Karpas-422 (cell line): ENCODE data around the gene TMEM168. TPM values are rescaled to one million over a fixed set of nuclear protein-coding genes. Genes with fewer than 3 reads are reported as not detected.
A peak's percentile ranks its signal among the peaks of the same experiment; 100 is the strongest.

Experiments
- DNase-seq: peaks from one replicate; pipeline ENCODE4 v3.0.0-alpha.2; 2015
- H2AFZ ChIP-seq: fragments of 200-600 bp; sonication (generic); 2 replicates; pipeline ENCODE4 v1.6.1; 2014; ENCODE audit warnings: antibody characterized with exemption, low read length, mixed read lengths
- H3K27ac ChIP-seq: fragments of 200-600 bp; sonication (generic); 2 replicates; pipeline ENCODE4 v1.5.1; 2014; ENCODE audit warnings: mild to moderate bottlenecking, low read length, moderate library complexity
- H3K27me3 ChIP-seq: fragments of 200-600 bp; sonication (generic); 2 replicates; pipeline ENCODE4 v1.6.1; 2014; ENCODE audit warnings: low read length, mixed read lengths
- H3K36me3 ChIP-seq: fragments of 200-600 bp; sonication (generic); 2 replicates; pipeline ENCODE4 v1.6.1; 2014; ENCODE audit warnings: low read length, mixed read lengths; ENCODE audit not compliant: insufficient read depth
- H3K4me1 ChIP-seq: fragments of 200-600 bp; sonication (generic); 2 replicates; pipeline ENCODE4 v1.6.1; 2014; ENCODE audit warnings: mild to moderate bottlenecking, low read length, mixed read lengths
- H3K4me2 ChIP-seq: fragments of 200-600 bp; sonication (generic); 2 replicates; pipeline ENCODE4 v1.6.1; 2014; ENCODE audit warnings: low read length, low read depth, mild to moderate bottlenecking; ENCODE audit not compliant: poor library complexity, severe bottlenecking
- H3K4me3 ChIP-seq: fragments of 200-600 bp; sonication (generic); 2 replicates; pipeline ENCODE4 v1.5.1; 2014; ENCODE audit warnings: mild to moderate bottlenecking, antibody characterized with exemption, low read length, mixed read lengths
- H3K79me2 ChIP-seq: fragments of 200-600 bp; sonication (generic); 2 replicates; pipeline ENCODE4 v1.6.1; 2014; ENCODE audit warnings: mild to moderate bottlenecking, low read length, mixed read lengths
- H3K9ac ChIP-seq: fragments of 200-600 bp; sonication (generic); 2 replicates; pipeline ENCODE4 v1.6.0; 2014; ENCODE audit warnings: low read length
- H3K9me2 ChIP-seq: fragments of 200-600 bp; sonication (generic), shearing (Covaris generic); replicated peaks from 2 replicates; pipeline ENCODE4 v1.6.0; 2014; ENCODE audit warnings: mild to moderate bottlenecking, low read length, moderate library complexity; ENCODE audit not compliant: insufficient read depth
- H3K9me3 ChIP-seq: fragments of 300-700, 200-600 bp; sonication (generic); 2 replicates; pipeline ENCODE4 v1.6.1; 2014; ENCODE audit warnings: low read length, mixed read lengths
- H4K20me1 ChIP-seq: fragments of 200-600 bp; sonication (generic); 2 replicates; pipeline ENCODE4 v1.6.1; 2014; ENCODE audit warnings: mild to moderate bottlenecking, antibody characterized with exemption, low read length, low read depth; ENCODE audit not compliant: insufficient read depth
- total RNA-seq: library from RNA; depleted of rRNA; stranded (reverse); fragments of >200 nt; shearing (Covaris generic); gene quantifications from 2 replicates; pipeline ENCODE4 v1.2.3, GENCODE V29; 2014; ENCODE audit warnings: low replicate concordance

TMEM168 gene
- total RNA-seq, 1 experiment from 2014 or later: 32.0 TPM

GRCh38 chr7:112749775-112750174 lies 40.4 kb downstream of the TMEM168 start:
- Histone ChIP-seq H3K4me1 (no peaks in the 10 kb centered on the region), H3K79me2 (no peaks in the 10 kb centered on the region), H3K9ac (no peak overlapping the region), H3K27me3 (no peaks in the 10 kb centered on the region), H4K20me1 (no peaks in the 10 kb centered on the region), H3K9me2 (no peaks in the 10 kb centered on the region), H3K36me3 (no peaks in the 10 kb centered on the region), H3K4me2 (no peak overlapping the region), H3K9me3 (no peaks in the 10 kb centered on the region), H3K27ac (no peak overlapping the region), H3K4me3 (no peak overlapping the region), H2AFZ (no peak overlapping the region)
- peak; percentile 61 for DNase-seq

GRCh38 chr7:112748381-112748780 lies 41.8 kb downstream of the TMEM168 start:
- H3K4me1 ChIP-seq: peaks cover 6% of the 10 kb centered on the region
- H3K27ac ChIP-seq: no peak overlapping the region
- DNase-seq: no peak
- no peak overlapping the region for H3K4me3 ChIP-seq
- no peaks in the 10 kb centered on the region for H3K27me3 ChIP-seq
- H2AFZ ChIP-seq: no peak overlapping the region
- no peaks in the 10 kb centered on the region for H4K20me1 ChIP-seq
- no peaks in the 10 kb centered on the region for H3K79me2 ChIP-seq
- no peaks in the 10 kb centered on the region for H3K36me3 ChIP-seq
- H3K9me2 ChIP-seq: no peaks in the 10 kb centered on the region
- H3K9me3 ChIP-seq: no peaks in the 10 kb centered on the region
- H3K9ac ChIP-seq: no peak overlapping the region
- no peak overlapping the region for H3K4me2 ChIP-seq

DNA sequence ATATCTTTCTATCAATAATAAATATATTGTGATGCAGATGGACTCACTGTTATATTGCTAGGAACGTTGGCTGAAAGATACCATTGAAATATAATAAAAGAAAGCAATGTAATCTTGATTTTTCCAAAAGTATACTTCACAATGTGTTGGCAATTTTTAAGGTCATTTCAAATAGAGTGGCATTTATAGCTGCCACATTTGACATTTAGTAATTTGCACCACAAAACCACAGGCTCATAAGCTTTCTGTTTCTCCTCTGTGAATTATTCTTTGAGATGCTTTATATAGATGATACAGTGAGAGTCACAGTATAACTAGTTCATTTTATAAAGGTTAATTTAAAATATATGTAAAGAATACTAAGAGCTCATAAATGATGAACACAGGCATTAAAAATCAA lies 44.6 kb downstream of the TMEM168 start:
- Histone ChIP-seq H3K36me3 (no peaks in the 10 kb centered on the region), H3K4me1 (peaks cover 6% of the 10 kb centered on the region), H3K9ac (no peak overlapping the region), H3K27ac (no peak overlapping the region), H4K20me1 (no peaks in the 10 kb centered on the region), H3K9me2 (no peaks in the 10 kb centered on the region), H3K9me3 (no peaks in the 10 kb centered on the region), H2AFZ (no peak overlapping the region), H3K27me3 (no peaks in the 10 kb centered on the region), H3K79me2 (no peaks in the 10 kb centered on the region), H3K4me3 (no peak overlapping the region), H3K4me2 (no peak overlapping the region)
- DNase-seq: no peak

DNA sequence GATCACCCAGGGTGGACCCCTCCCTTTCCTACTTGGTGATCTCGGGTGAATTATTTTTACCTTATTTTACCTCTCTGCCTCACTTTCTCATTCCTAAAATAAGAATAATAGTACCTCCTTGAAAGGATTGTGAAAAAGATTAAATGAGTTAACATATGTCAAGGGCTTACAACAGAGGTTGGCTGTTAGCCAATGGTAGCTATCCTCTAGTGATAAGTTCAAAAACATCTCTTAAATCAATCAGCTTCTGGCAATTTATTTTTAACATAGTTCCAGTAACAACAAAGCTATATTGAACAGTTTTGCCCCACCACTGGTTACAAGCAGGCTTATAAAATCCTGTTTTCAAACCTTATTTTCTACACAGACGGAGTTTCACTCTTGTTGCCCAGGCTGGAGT lies 45.4 kb downstream of the TMEM168 start:
- H3K4me2 ChIP-seq: no peak overlapping the region
- DNase-seq: no peak
- no peak overlapping the region for H3K4me3 ChIP-seq
- H3K36me3 ChIP-seq: no peaks in the 10 kb centered on the region
- no peaks in the 10 kb centered on the region for H3K27me3 ChIP-seq
- no peak overlapping the region for H3K9ac ChIP-seq
- H3K27ac ChIP-seq: no peak overlapping the region
- H3K79me2 ChIP-seq: no peaks in the 10 kb centered on the region
- no peaks in the 10 kb centered on the region for H4K20me1 ChIP-seq
- H3K9me3 ChIP-seq: no peaks in the 10 kb centered on the region
- no peak overlapping the region for H2AFZ ChIP-seq
- H3K9me2 ChIP-seq: no peaks in the 10 kb centered on the region
- peaks cover 6% of the 10 kb centered on the region for H3K4me1 ChIP-seq

GRCh38 chr7:112743811-112744210 lies 46.4 kb downstream of the TMEM168 start:
- H3K9me3 ChIP-seq: no peaks in the 10 kb centered on the region
- H3K4me1 ChIP-seq: peaks cover 6% of the 10 kb centered on the region
- no peak overlapping the region for H3K9ac ChIP-seq
- H2AFZ ChIP-seq: no peak overlapping the region
- no peaks in the 10 kb centered on the region for H4K20me1 ChIP-seq
- H3K9me2 ChIP-seq: no peaks in the 10 kb centered on the region
- H3K4me2 ChIP-seq: no peak overlapping the region
- H3K36me3 ChIP-seq: no peaks in the 10 kb centered on the region
- no peak overlapping the region for H3K27ac ChIP-seq
- peak; percentile 62 for DNase-seq
- H3K4me3 ChIP-seq: no peak overlapping the region
- no peaks in the 10 kb centered on the region for H3K79me2 ChIP-seq
- H3K27me3 ChIP-seq: no peaks in the 10 kb centered on the region

- Histone ChIP-seq H3K79me2 (no peaks in the 10 kb centered on the region), H2AFZ (no peak overlapping the region), H3K27ac (no peak overlapping the region), H4K20me1 (no peaks in the 10 kb centered on the region), H3K27me3 (no peaks in the 10 kb centered on the region), H3K9ac (no peak overlapping the region), H3K36me3 (no peaks in the 10 kb centered on the region), H3K4me2 (no peak overlapping the region), H3K9me3 (no peaks in the 10 kb centered on the region; the same call in 1 of the 2 replicates), H3K4me3 (no peak overlapping the region), H3K9me2 (no peaks in the 10 kb centered on the region), H3K4me1 (peaks cover 6% of the 10 kb centered on the region)
- no peak for DNase-seq
These were observed 49.5 kb downstream of the TMEM168 start for GRCh38 chr7:112740667-112741066.

DNA sequence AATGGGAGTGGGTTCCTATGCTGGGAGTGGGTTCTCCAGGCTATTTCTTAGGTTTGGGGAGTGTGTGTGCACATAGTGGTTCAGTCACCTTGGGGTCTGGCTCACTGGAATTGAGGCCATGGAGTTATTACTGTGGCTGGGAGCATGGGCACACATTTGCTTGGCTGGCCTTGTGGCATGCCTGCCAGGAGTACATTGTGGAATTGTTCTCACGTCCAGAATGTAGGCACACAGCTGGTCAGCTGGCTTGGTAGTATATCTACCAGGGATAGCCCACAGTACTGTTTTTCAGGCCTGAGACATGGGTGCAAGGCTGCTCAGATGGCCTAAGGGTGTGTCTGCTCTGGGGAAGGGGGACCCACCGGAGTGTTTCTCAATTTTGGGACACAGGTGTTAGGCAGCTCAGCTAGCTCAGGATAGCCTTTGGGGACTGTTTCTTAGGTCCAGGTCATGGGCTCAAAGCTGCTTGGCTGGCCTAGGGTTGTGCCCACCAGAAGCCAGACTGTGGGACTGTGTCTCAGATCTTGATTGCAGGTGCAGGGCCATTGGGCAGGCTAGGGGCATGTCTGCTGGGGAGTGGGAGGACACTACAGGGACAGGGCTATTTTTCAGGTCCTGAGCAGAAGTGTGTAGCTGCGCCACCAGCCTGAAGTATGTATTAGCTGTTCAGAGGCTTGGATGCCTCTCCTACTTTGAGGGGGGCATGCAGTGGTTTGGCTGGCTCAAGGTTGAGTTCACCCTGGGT lies 50.6 kb downstream of the TMEM168 start:
- no peak overlapping the region for H3K9ac ChIP-seq
- H3K36me3 ChIP-seq: no peaks in the 10 kb centered on the region
- H2AFZ ChIP-seq: no peak overlapping the region
- H4K20me1 ChIP-seq: no peaks in the 10 kb centered on the region
- H3K9me3 ChIP-seq: no peaks in the 10 kb centered on the region; the same call in 1 of the 2 replicates
- no peak overlapping the region for H3K4me3 ChIP-seq
- no peak overlapping the region for H3K27ac ChIP-seq
- no peaks in the 10 kb centered on the region for H3K79me2 ChIP-seq
- H3K27me3 ChIP-seq: no peaks in the 10 kb centered on the region
- H3K4me2 ChIP-seq: no peak overlapping the region
- no peak for DNase-seq
- H3K9me2 ChIP-seq: no peaks in the 10 kb centered on the region
- H3K4me1 ChIP-seq: peaks cover 6% of the 10 kb centered on the region

GRCh38 chr7:112735261-112735660 lies 54.9 kb downstream of the TMEM168 start:
- Histone ChIP-seq H2AFZ (no peak overlapping the region), H4K20me1 (no peaks in the 10 kb centered on the region), H3K27me3 (no peaks in the 10 kb centered on the region), H3K9me2 (no peaks in the 10 kb centered on the region), H3K4me2 (no peak overlapping the region), H3K9me3 (no peaks in the 10 kb centered on the region; the same call in 1 of the 2 replicates), H3K9ac (no peak overlapping the region), H3K79me2 (no peaks in the 10 kb centered on the region), H3K27ac (no peak overlapping the region), H3K36me3 (no peaks in the 10 kb centered on the region), H3K4me3 (no peak overlapping the region), H3K4me1 (no peaks in the 10 kb centered on the region)
- no peak for DNase-seq
